OCI-M2 (cell line): ENCODE results near the gene DYNLT4.
"Not testable (repeated sequence)": the region's sequence is repeated elsewhere in the genome, so short reads cannot be mapped to it uniquely, and the experiment has no call there.

ENCODE experiments used
- DNase-seq: peaks from one replicate; lab custom pipeline; 2025; ENCODE audit not compliant: unreplicated experiment; lab: John Stamatoyannopoulos, UW

Gene DYNLT4

DNA sequence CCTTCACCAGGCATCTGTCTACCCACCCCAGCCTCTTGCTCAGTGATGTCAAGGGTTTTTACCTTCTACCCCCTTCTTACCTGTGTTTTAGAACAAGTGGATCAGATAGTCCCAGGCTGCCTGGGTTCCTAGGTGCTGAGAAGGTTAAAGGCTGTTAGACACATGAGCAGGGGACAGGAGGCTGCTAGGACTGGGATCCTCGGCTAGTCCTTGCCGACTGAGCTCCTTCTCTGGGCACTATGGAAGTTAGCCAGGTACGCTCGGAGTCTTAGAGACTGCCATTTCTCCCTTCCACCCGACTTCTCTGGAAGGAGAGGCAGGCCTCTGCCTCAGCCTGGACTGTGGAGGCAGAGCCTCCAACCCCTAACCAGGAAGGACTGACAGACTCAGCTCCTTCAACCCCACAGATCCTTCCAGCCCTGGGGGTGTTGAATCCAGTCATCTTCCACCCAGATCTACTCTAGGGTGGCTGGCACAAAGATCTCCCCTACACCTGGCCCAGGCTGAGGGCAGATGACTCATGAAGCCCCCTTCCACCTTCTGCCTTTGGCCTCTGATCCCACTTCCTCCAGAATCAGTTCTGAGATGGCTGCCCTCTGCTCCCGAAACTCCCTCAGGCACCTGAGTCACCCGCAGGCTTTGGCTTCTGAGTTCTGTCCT lies at the start of gene DYNLT4:
Gene DYNLT4 (minus strand): TSS at position 648 of the 660 bp plus-strand sequence. CDS start 683 bp downstream, outside the sequence.
- DNase-seq: no peak

- no peak for DNase-seq
Observed at GRCh38 chr1:44855742-44856141, 48.6 kb upstream of the DYNLT4 start.

DNA sequence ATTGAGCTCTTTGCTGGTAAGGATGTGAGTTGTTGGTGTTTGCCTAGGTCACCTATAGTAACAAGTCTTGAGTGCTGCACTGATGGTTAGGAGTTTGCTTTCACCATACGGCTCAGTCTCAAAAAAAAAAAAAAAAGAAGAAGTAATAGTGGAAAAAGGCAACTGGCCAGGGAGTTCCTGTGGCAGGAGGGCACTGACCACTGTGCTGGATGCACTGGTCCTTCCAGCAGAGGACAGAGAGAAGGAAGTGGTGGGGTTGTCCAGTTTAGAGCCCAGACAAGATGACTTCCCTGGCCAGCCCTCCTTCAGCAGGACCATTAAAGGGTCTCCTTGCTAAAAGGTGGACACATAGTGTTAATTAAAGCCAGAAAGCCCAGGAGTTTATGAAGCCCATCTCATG lies 47.8 kb upstream of the DYNLT4 start:
- no peak for DNase-seq

GRCh38 chr1:44853201-44853600 lies 46.0 kb upstream of the DYNLT4 start:
- no peak for DNase-seq

- DNase-seq: no peak
Observed at GRCh38 chr1:44851308-44851707, 44.2 kb upstream of the DYNLT4 start.

DNA sequence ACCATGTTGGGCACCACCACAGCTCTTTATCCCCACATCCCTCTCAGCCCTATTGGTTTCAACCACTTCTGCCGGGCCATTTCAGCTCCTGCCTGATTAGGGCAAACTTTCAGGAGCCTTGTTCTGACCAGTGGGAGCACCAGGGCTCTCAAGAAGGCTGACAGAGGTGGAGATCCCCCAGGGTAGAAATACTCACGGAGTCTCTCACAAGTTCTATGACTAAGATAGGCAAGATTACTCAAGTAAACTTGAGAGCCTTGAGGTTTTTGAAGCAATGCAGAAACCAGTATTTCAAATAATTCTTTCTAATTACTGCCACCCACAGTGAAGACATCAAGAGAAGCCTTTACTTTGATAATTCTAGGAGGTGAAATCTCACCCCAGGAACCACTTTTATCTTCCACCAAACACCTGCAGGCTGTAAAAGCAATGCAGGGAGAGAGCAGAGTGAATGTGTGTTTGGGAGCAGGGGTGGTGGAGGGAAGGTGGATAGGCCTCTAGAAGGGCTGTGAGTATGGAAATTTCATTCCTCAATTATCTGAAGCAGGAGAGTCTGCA lies 42.5 kb upstream of the DYNLT4 start:
- no peak for DNase-seq

GRCh38 chr1:44848456-44849181 lies 41.5 kb upstream of the DYNLT4 start:
- no peak for DNase-seq

DNA sequence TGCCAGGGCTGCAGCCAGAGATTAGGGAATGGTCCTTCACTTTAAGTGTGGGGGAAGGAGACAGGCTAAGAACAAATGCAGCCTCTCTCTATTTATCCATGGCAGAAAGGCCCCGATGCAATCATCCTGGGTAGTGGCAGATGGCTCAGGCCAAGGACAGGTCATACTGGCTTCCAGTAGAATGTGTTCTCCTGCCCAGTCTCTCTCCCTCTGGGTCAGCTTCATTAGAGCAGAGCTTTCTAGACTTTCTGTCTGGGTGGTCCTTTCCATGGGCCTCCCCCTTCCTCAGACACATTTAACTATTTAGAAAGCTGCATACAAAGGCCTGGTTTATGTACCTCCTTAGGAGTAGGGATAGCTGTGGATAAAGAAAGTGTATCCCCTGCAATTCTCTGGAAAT lies 40.7 kb upstream of the DYNLT4 start:
- DNase-seq: no peak

- DNase-seq: no peak
Observed at GRCh38 chr1:44846985-44847384, 39.8 kb upstream of the DYNLT4 start.

DNA sequence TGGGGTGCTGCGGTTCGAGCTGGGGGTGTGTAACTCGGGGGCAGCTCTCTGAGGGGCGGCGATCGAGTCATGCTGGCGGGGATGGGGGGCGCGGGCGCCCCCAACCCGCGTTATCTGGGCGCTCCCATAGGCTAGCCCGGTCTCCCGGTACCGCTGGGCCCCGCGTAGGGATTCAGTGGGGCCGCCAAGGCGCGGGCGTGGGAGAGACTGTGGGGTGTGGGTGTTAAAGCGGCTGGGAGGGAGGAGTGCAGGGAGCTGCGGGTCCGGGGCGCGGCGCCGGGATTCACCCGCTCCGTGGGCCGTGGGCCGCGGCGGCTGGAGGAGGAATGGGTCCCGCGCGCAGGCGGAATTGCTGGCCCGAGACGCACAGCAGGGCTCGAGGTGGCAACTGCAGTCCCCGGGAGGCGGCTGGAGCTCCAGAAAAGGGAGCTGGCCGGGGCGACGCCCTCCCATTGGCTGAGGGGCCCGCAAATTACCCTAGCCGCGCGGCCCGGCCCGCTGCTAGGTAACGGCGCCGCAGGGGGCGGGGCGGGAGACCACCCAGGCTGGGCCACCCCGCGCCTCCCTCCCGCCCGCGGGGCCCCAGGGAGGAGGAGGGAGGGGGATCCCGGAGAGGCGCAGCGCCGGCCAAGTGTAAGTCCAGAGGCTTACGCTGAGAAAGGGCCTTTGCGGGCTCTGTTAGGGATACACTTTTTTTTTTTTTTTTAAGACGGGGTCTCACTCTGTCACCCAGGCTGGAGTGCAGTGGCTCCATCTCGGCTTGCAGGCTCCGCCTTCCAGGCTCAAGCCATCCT lies 35.9 kb upstream of the DYNLT4 start, which contains the start of gene PTCH2:
Gene PTCH2 (minus strand): TSS at position 392 of the 794 bp plus-strand sequence. CDS start 321 bp downstream, at position 71.
- no peak for DNase-seq

- DNase-seq: no peak
Observed at GRCh38 chr1:44842486-44842861, 35.3 kb upstream of the DYNLT4 start.

- no peak for DNase-seq
Observed at GRCh38 chr1:44839576-44839975, 32.4 kb upstream of the DYNLT4 start.

- not testable (repeated sequence) for DNase-seq
Observed at GRCh38 chr1:44838294-44838693, 31.1 kb upstream of the DYNLT4 start.

DNA sequence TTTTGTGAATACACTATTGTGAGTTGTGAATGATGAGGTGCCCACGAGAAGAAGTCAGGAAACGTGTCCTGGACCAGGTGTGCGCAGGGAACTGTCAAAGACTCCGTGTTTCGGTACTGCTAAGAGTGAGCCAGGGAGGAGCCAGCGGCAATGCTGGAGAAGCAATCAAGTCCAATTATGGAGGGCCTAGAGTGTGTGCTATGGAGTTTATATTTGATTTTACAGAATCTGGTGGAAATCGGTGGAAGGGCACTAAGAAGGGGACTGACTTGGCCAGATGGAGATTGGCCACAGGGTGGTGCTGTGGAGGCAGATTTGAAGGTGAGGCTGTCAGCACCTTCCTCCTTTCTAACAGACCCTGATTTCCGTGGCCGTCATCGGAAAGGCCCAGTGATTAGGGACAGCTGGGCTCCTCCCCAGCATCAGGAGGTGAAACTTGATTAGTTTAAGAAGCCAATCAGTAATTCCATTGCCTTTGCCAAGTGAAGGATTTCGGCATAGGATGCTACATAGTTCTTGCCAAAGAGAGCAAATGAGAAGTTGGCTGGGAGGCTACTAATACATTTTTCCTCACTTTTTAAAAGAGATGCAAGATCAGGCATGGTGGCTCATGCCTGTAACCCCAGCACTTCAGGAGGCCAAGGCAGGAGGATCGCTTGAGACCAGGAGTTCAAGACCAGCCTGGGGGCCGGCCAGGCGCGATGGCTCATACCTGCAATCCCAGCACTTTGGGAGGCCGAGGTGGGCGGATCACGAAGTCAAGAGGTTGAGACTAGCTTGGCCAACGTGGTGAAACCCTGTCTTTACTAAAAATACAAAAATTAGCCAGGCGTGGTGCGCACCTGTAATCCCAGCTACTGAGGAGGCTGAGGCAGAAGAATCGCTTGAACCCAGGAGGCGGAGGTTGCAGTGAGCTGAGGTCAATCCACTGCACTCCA lies 28.9 kb upstream of the DYNLT4 start:
- peak; percentile 31 for DNase-seq

GRCh38 chr1:44834328-44834727 lies 27.2 kb upstream of the DYNLT4 start:
- no peak for DNase-seq

- no peak for DNase-seq
Observed at GRCh38 chr1:44832056-44832705, 25.0 kb upstream of the DYNLT4 start.

DNA sequence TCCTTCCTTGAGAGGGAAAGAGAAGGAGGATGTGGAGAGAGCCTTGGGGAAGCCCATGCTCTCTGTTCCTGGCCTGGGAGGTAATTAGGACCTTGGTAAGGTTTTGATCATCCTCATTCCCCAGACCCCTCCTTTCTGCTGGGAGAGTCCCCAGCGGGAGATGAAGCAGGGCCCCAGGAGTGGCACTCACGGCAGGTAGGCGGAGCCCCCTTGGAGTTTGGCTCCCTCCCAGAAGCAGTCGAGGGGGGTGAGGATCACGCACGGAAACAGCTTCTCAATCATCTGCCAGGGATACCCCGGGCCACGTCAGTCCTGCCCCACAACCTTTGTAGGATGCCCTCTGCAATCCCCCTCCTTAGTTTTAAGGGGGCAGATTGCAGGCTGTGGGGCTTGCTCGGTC lies 24.4 kb upstream of the DYNLT4 start:
- DNase-seq: no peak

GRCh38 chr1:44830900-44831304 lies 23.8 kb upstream of the DYNLT4 start:
- DNase-seq: no peak

DNA sequence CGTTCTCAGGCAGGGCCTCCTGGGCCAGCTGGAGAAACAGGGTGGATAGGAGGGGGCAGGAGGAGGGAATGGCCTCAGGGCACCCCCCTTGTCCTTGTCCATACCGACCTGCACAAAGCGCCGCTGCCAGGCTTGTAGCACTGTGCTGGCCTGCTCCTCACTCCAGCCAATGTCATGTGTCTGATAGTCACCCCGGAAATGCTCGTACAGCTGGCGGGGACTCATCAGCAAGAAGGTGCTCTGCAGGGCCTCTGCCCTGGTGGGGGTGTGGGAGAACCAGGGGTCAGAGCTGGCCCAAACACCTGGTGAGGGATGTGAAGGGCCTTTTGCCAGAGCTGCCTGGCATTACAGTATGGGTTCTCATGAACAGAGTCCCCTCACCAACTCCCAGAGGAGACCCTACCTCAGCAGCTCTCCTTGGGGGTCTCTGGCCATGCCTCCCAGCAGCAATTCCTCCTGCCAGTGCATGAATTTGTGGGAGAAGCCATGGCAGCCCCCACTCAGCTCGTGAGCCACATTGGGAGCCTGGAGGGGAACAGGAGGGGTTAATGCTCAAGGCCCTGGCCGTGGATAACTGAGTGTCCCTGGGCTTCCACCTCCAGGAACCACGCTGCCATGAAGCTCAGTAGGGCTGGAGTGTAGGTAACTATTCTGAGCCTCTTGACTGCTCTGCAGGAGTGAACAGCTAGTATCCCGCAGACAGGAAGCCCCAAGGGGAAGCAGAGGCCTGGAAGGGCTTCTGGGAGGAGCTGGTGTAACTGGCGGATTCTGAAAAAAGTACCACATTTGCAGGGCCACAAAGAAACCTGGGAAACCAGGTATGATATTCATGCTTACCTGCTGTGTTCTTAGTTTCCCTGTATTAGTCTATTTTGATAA lies 22.6 kb upstream of the DYNLT4 start:
- no peak for DNase-seq
